PC-3 (cell line): Measurements from ENCODE around the gene EFTUD2. TPM values are rescaled to one million over a fixed set of nuclear protein-coding genes. Genes with fewer than 3 reads are reported as not detected.
"Not testable (repeated sequence)": the region's sequence is repeated elsewhere in the genome, so short reads cannot be mapped to it uniquely, and the experiment has no call there.

ENCODE experiments used
- ATAC-seq: fragments of 200-7000 bp; cut with Tn5 transposase; 2 replicates; pipeline ENCODE4 v1.9.1; 2020; ENCODE audit warnings: mild to moderate bottlenecking, moderate library complexity
- BruUV-seq: library from RNA; stranded (reverse); fragments of 400-500 nt; replicated peaks from 2 replicates; lab custom pipeline; 2021; lab: Mats Ljungman, UMichigan
- CTCF ChIA-PET: fragments of 300-600 bp; sonication (Branson Sonifier 250); formaldehyde crosslinking; loops from one replicate; lab custom pipeline; 2022; ENCODE audit warnings: antibody characterized with exemption; lab: Charles Lee
- POLR2A ChIA-PET: fragments of 300-600 bp; sonication (Branson Sonifier 250); formaldehyde crosslinking; loops from one replicate; lab custom pipeline; 2022; ENCODE audit warnings: antibody characterized with exemption; ENCODE audit not compliant: unreplicated experiment; lab: Charles Lee
- DNase-seq: peaks from one replicate; pipeline ENCODE4 v3.0.0-alpha.2; 2015
- H2AFZ ChIP-seq: fragments of 300-600 bp; sonication (generic); 2 replicates; pipeline ENCODE4 v1.6.0; 2016; ENCODE audit warnings: antibody characterized with exemption, low read length
- H3F3A ChIP-seq: fragments of 300-600 bp; sonication (generic); one replicate; pipeline ENCODE4 v1.6.0; 2017; ENCODE audit warnings: antibody characterized with exemption, low read length, control low read depth, mild to moderate bottlenecking; ENCODE audit not compliant: unreplicated experiment
- H3K27ac ChIP-seq: fragments of 300-600 bp; sonication (generic); 2 replicates; pipeline ENCODE4 v1.5.1; 2016; ENCODE audit warnings: mild to moderate bottlenecking, low read length
- H3K27me3 ChIP-seq: fragments of 300-600 bp; sonication (generic); 2 replicates; pipeline ENCODE4 v1.6.1; 2016; ENCODE audit warnings: low read length, mixed read lengths
- H3K36me3 ChIP-seq: fragments of 300-600 bp; sonication (generic); 2 replicates; pipeline ENCODE4 v1.6.1; 2016; ENCODE audit warnings: low read depth, mixed run types, low read length, mixed read lengths
- H3K4me1 ChIP-seq: fragments of 300-600 bp; sonication (generic); 2 replicates; pipeline ENCODE4 v1.5.1; 2016; ENCODE audit warnings: low read length; ENCODE audit not compliant: insufficient read depth
- H3K4me2 ChIP-seq: fragments of 300-600 bp; sonication (generic); 2 replicates; pipeline ENCODE4 v1.6.0; 2016; ENCODE audit warnings: low read length
- H3K4me3 ChIP-seq: fragments of 300-600 bp; sonication (generic); 2 replicates; pipeline ENCODE4 v1.5.1; 2016; ENCODE audit warnings: mild to moderate bottlenecking, low read length, mixed read lengths
- H3K79me2 ChIP-seq: fragments of 300-600 bp; sonication (generic); 2 replicates; pipeline ENCODE4 v1.6.1; 2017; ENCODE audit warnings: low read length, mixed read lengths
- H3K9ac ChIP-seq: fragments of 300-600 bp; sonication (generic); 2 replicates; pipeline ENCODE4 v1.6.0; 2016; ENCODE audit warnings: mild to moderate bottlenecking, low read length
- H3K9me2 ChIP-seq: fragments of 300-600 bp; sonication (generic); replicated peaks from 2 replicates; pipeline ENCODE4 v1.6.1; 2016; ENCODE audit warnings: mixed run types, low read length, mixed read lengths
- H3K9me3 ChIP-seq: fragments of 300-600 bp; sonication (generic); 2 replicates; pipeline ENCODE4 v1.6.1; 2016; ENCODE audit warnings: low read length, mixed read lengths
- H4K20me1 ChIP-seq: fragments of 300-600 bp; sonication (generic); 2 replicates; pipeline ENCODE4 v1.6.1; 2016; ENCODE audit warnings: low read length, mixed read lengths
- CTCF ChIP-seq: fragments of 300-600 bp; sonication (generic); conservative IDR thresholded peaks from 2 replicates; pipeline ENCODE4 v1.5.1; 2017; ENCODE audit warnings: antibody characterized with exemption, low read depth, mild to moderate bottlenecking, low read length
- EZH2 ChIP-seq: fragments of 300-600 bp; sonication (generic); IDR thresholded peaks from one replicate; pipeline ENCODE4 v1.6.1; 2017; ENCODE audit warnings: antibody characterized with exemption, mild to moderate bottlenecking, low read length; ENCODE audit not compliant: unreplicated experiment
- EZH2phosphoT487 ChIP-seq: fragments of 300-600 bp; sonication (generic); IDR thresholded peaks from 2 replicates; pipeline ENCODE4 v1.6.1; 2018; ENCODE audit warnings: mild to moderate bottlenecking, antibody characterized with exemption, low read length, borderline replicate concordance
- intact Hi-C: fragments of 100-400 bp; cut with micrococcal nuclease; formaldehyde crosslinking; loops from 2 replicates; pipeline ENCODE4 v1.9.0; 2023
- total RNA-seq: library from RNA; depleted of rRNA; stranded (reverse); fragments of >200 nt; gene quantifications from 2 replicates; pipeline ENCODE4 v1.2.3, GENCODE V29; 2014

EFTUD2 gene
- total RNA-seq, 1 experiment from 2014 or later = 227 TPM

DNA sequence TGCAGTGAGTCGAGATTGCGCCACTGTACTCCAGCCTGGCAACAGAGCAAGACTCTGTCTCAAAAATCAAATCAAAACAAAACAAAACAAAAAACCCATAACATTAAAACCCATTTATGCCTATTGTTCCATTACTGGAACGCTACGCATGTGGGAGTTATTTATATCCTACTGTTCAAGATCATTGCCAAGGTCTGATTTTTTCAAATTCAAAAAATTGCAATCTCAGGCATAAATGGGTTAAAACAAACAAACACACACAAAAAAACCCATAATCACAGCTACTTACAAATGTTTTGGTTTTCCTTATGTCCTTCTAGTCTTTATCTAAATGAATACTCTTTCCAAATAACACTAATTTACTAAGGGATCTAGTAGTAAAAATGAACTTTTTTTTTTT, 87.0 kb downstream of the EFTUD2 start:
- no peak overlapping the region for H3K4me3 ChIP-seq
- H3K4me1 ChIP-seq = peaks cover 12% of the 10 kb centered on the region
- no peak overlapping the region for H3K27ac ChIP-seq
- DNase-seq (no peak), ATAC-seq (no peak)
- peaks cover 35% of the 10 kb centered on the region for H3K79me2 ChIP-seq
- no peak overlapping the region for H3K4me2 ChIP-seq
- no TSS peak for BruUV-seq
- H3K27me3 ChIP-seq = no peaks in the 10 kb centered on the region
- no peaks in the 10 kb centered on the region for H3K9me3 ChIP-seq
- H3K9me2 ChIP-seq = no peaks in the 10 kb centered on the region
- no peaks in the 10 kb centered on the region for H3K36me3 ChIP-seq
- TF ChIP-seq CTCF (no peak), EZH2 (no peak), EZH2phosphoT487 (no peak)
- no peaks in the 10 kb centered on the region for H4K20me1 ChIP-seq
- no peaks in the 10 kb centered on the region for H3F3A ChIP-seq
- ChIA-PET POLR2A (interaction anchor here (0.7 kb wide), 1 partner anchor 34 kb away, joined by 4 read pairs; no protein-coding TSS in a partner anchor), CTCF (no interaction called here)
- intact Hi-C loops = no loop called here
- no peak overlapping the region for H3K9ac ChIP-seq
- H2AFZ ChIP-seq = no peak overlapping the region

DNA sequence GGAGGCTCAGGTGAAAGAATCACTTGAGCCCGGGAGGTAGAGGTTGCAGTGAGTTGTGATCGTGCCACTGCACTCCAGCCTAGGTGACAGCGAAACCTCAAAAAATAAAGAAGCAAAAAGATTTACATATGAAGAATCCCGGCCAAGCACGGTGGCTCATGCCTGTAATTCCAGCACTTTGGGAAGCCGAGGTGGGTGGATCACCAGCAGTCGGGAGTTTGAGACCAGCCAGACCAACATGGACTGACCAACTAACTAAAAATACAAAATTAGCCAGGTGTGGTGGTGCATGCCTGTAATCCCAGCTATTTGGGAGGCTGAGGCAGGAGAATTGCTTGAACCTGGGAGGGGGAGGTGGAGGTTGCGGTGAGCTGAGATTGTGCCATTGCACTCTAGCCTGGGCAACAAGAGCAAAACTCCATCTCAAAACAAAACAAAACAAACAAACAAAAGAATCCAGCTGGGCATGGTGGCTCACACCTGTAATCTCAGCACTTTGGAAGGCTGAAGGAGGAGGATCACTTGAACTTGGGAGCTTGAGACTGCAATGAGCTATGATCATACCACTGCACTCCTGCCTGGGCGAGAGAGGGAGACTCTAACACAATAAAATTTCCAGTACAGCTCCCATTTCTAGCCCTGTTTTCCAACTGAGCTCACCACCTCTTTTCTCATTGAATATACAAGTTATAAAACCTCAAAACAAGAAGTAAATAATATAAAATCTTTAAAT, 90.4 kb downstream of the EFTUD2 start:
- H3K9ac ChIP-seq, H3K27ac ChIP-seq, H3K4me1 ChIP-seq, DNase-seq, H3K9me2 ChIP-seq, H3K4me2 ChIP-seq, H3F3A ChIP-seq, BruUV-seq, H3K4me3 ChIP-seq, H2AFZ ChIP-seq, H4K20me1 ChIP-seq, H3K9me3 ChIP-seq, CTCF ChIA-PET, H3K27me3 ChIP-seq, intact Hi-C loops, ATAC-seq, POLR2A ChIA-PET: not testable (repeated sequence)
- Histone ChIP-seq H3K36me3 (peaks cover 16% of the 10 kb centered on the region), H3K79me2 (peaks cover 22% of the 10 kb centered on the region; the same call in 1 of the 2 replicates)

GRCh38 chr17:44808156-44808555, 91.1 kb downstream of the EFTUD2 start:
- no peak overlapping the region for H3K9ac ChIP-seq
- peaks cover 22% of the 10 kb centered on the region; the same call in 1 of the 2 replicates for H3K79me2 ChIP-seq
- no TSS peak for BruUV-seq
- no peaks in the 10 kb centered on the region for H4K20me1 ChIP-seq
- TF ChIP-seq EZH2phosphoT487 (no peak), CTCF (no peak), EZH2 (no peak)
- no peaks in the 10 kb centered on the region for H3K9me2 ChIP-seq
- ChIA-PET POLR2A (no interaction called here), CTCF (no interaction called here)
- no peak for DNase-seq
- no peak overlapping the region for H3K4me3 ChIP-seq
- H3K4me2 ChIP-seq = no peak overlapping the region
- no peaks in the 10 kb centered on the region; the same call in 1 of the 2 replicates for H3K4me1 ChIP-seq
- H3K36me3 ChIP-seq = peaks cover 22% of the 10 kb centered on the region
- no peak overlapping the region for H2AFZ ChIP-seq
- H3K27me3 ChIP-seq = no peaks in the 10 kb centered on the region
- intact Hi-C loops = no loop called here
- no peaks in the 10 kb centered on the region for H3K9me3 ChIP-seq
- no peak for ATAC-seq
- no peak overlapping the region for H3K27ac ChIP-seq
- H3F3A ChIP-seq = no peaks in the 10 kb centered on the region
